GM06990 (cell line): ENCODE measurements around the gene MFSD6.

Experiments
- DNase-seq: peaks from one replicate; pipeline ENCODE4 v3.0.0-alpha.2; 2011; ENCODE audit not compliant: insufficient read length; ENCODE audit errors: extremely low read depth
- H3K27me3 ChIP-seq: replicated peaks from 2 replicates; pipeline ENCODE4 v1.6.0; 2011; ENCODE audit warnings: low read length; ENCODE audit not compliant: control insufficient read depth, insufficient read depth
- H3K36me3 ChIP-seq: 2 replicates; pipeline ENCODE4 v1.5.1; 2011; ENCODE audit warnings: low read length; ENCODE audit not compliant: control insufficient read depth, insufficient read depth
- H3K4me3 ChIP-seq: replicated peaks from 2 replicates; pipeline ENCODE4 v1.5.1; 2011; ENCODE audit warnings: low read depth, mild to moderate bottlenecking, control low read depth, low read length
- CTCF ChIP-seq: IDR thresholded peaks from 2 replicates; pipeline ENCODE4 v1.5.1; 2011; ENCODE audit warnings: low read length, control low read depth, mild to moderate bottlenecking, inconsistent platforms; ENCODE audit not compliant: insufficient read depth, poor library complexity, severe bottlenecking

The MFSD6 gene

DNA sequence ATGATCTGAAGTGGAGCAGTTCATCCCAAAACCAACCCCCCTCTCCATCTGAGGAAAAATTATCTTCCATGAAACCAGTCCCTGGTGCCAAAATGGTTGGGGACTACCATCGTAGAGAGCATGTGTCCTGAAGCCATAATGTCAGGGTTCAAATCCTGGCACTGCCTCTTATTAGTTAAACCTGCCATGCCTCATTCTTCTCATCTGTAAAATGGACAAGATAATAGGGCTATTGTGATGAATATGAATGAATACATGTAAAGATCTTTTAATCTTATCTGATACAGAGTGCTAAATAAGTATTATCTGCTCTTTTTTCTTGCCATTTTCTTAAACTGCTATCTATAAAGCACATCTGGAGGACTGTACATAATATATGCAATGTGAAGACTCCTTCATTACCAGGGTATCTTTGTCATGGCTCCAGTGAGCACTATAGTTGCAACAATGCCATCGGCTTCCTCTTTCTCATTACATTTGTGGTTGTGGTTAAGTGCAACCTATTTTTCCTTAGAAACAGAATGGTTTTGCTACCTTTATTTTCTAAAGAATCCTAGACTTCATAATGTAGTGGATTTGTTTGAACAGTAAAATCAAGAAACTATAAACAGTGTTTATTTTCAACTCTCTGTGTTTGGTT, 27.0 kb downstream of the MFSD6 start:
- DNase-seq, result no peak
- TF ChIP-seq CTCF, result no peak
- Histone ChIP-seq H3K36me3 (peaks cover 7% of the 10 kb centered on the region), H3K4me3 (no peak overlapping the region), H3K27me3 (no peaks in the 10 kb centered on the region)

DNA sequence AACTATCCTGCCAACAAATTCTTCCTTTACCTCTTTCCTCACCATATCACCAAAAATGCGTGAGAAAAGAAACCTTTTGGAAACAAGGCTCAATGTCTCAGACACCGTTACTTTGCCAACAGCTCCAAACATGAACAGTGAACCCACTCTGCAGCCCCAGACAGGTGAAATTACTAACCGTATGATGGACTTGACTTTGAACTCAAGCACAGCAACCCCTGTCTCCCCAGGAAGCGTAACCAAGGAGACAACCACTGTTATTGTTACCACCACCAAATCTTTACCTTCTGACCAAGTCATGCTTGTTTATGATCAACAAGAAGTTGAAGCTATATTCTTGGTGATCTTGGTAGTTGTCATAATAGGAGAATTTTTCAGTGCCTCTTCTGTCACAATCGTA, 28.4 kb downstream of the MFSD6 start:
- DNase-seq, result no peak
- peaks cover 7% of the 10 kb centered on the region for H3K36me3 ChIP-seq
- no peak for TF ChIP-seq CTCF

DNA sequence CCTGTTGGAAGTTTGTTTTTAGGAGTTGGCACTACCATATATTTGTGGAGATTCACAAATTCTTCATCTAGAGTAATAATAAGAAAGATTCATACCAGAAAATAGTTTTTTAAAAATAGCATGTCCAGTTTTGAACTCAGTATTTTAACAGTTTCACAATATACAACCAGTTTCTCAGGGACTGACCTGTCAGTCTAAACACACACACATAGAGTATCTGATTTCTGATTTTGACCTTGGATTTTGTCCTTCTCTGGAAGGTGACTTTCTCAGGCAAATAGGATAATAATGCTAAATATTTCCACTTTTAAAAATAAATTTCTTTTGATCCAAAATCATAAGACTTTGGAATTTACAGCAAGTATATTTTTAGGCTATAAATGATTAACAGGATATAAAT, 32.0 kb downstream of the MFSD6 start:
- no peak for DNase-seq
- Histone ChIP-seq H3K4me3 (no peak overlapping the region), H3K36me3 (peaks cover 7% of the 10 kb centered on the region), H3K27me3 (no peaks in the 10 kb centered on the region)
- TF ChIP-seq CTCF, result no peak

More for the DNA sequence above, 28.4 kb downstream of the MFSD6 start:
- Histone ChIP-seq H3K27me3 (no peaks in the 10 kb centered on the region), H3K4me3 (no peak overlapping the region)

GRCh38 chr2:190441564-190441963, 33.4 kb downstream of the MFSD6 start:
- peaks cover 6% of the 10 kb centered on the region for H3K36me3 ChIP-seq
- no peak overlapping the region for H3K4me3 ChIP-seq
- DNase-seq, result no peak
- no peak for TF ChIP-seq CTCF
- H3K27me3 ChIP-seq, result no peaks in the 10 kb centered on the region

- no peaks in the 10 kb centered on the region for H3K27me3 ChIP-seq
- DNase-seq, result no peak
- H3K36me3 ChIP-seq, result no peaks in the 10 kb centered on the region; the same call in 1 of the 2 replicates
- no peak overlapping the region for H3K4me3 ChIP-seq
- TF ChIP-seq CTCF, result no peak
Observed at GRCh38 chr2:190443055-190443454, 34.9 kb downstream of the MFSD6 start.

DNA sequence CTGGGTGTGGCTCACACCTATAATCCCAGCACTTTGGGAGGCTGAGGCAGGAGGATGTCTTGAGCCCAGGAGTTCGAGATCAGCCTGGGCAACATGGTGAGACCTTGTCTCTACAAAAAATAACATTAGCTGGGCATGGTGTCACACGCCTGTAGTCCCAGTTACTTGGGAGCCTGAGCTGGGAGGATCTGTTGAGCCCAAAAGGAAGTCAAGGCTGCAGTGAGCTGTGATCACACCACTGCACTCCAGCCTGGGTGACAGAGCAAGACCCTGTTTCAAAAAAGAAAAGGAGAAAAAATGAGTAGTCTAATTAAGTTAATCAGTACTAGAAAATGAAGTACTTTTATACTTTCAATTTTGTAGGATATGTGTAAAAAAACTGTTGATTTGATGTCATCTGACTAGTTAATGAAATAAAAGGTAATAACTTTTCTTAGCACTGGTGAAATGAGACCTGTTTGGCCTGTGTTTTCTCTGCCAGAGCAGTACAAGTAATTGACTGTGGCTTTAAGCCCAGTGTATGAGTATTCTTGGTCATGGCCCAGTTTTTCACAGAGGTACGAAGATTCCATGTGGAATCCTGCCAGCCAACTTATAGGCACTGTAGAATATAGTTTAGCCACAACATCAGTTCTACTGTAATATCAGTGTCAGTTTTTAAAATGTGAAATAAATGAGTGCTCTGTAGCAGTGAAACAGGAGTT, 35.8 kb downstream of the MFSD6 start:
- Histone ChIP-seq H3K36me3 (no peaks in the 10 kb centered on the region), H3K27me3 (no peaks in the 10 kb centered on the region), H3K4me3 (no peak overlapping the region)
- no peak for TF ChIP-seq CTCF
- no peak for DNase-seq
